SK-N-SH (cell line): ENCODE measurements around the gene PRDX1.

Experiments
- CTCF ChIP-seq: fragments of 200-600 bp; sonication (generic); IDR thresholded peaks from 2 replicates; pipeline ENCODE4 v1.6.1; 2017; ENCODE audit warnings: antibody characterized with exemption, mild to moderate bottlenecking, moderate library complexity
- EP300 ChIP-seq, 2 experiments: IDR thresholded peaks; 2 replicates each; pipeline versions ENCODE4 v1.4.0 to v1.6.1; 2012; ENCODE audit warnings: borderline replicate concordance in 1 of 2, low read depth in 1 of 2, low read length in 1 of 2
- EZH2phosphoT487 ChIP-seq: fragments of 200-600 bp; sonication (generic); IDR thresholded peaks from 2 replicates; pipeline ENCODE4 v1.6.1; 2017; ENCODE audit warnings: low read depth, mixed run types, mild to moderate bottlenecking, antibody characterized with exemption, moderate library complexity, borderline replicate concordance
- FOXM1 ChIP-seq: IDR thresholded peaks from 2 replicates; pipeline ENCODE4 v1.4.0; 2012; ENCODE audit warnings: low read depth, mild to moderate bottlenecking
- GATA2 ChIP-seq: sonication (generic); formaldehyde crosslinking; IDR thresholded peaks from 2 replicates; pipeline ENCODE4 v1.5.0; 2020; ENCODE audit warnings: mild to moderate bottlenecking, missing genetic modification reagents
- NRF1 ChIP-seq: IDR thresholded peaks from 2 replicates; pipeline ENCODE4 v1.6.1; 2012; ENCODE audit warnings: low read depth, mild to moderate bottlenecking, low read length
- POLR2AphosphoS5 ChIP-seq: IDR thresholded peaks from 2 replicates; pipeline ENCODE4 v1.6.1; 2012; ENCODE audit warnings: low read depth, low read length
- TAF1 ChIP-seq: IDR thresholded peaks from 2 replicates; pipeline ENCODE4 v1.6.1; 2012; ENCODE audit warnings: low read depth, mild to moderate bottlenecking, low read length, moderate library complexity, borderline replicate concordance

DNA sequence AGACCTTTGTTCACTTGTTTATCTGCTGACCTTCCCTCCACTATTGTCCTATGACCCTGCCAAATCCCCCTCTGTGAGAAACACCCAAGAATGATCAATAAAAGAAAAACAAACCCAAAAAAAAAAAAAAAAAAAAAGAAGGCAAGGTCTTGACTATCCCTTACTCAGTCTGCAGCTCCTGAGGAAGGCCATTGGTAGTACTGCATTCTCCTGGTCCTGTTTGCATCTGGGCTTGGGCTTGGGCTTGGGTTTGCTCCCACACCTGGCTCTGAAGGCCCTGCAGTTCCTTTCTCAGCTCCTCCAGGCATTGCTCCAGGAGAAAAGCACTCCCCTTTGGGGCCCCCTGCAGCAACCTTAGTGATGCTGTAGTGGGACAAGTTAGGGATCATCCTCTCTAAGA lies 23.4 kb downstream of the PRDX1 start:
- TF ChIP-seq FOXM1 (no peak), EZH2phosphoT487 (no peak), CTCF (no peak), EP300 (IDR thresholded peaks at IDR 0.05; ENCODE audit: borderline replicate concordance in 1 of 2, low read depth in 1 of 2, low read length in 1 of 2) (no peak), POLR2AphosphoS5 (no peak), NRF1 (no peak), TAF1 (no peak), GATA2 (CRISPR knock-in tag) (no peak)
